NOMO-1 treated with DMSO at 0.1 percent for 48 hours (cell line): ENCODE measurements around the gene EEFSEC.
A peak's percentile ranks its signal among the peaks of the same experiment; 100 is the strongest.

Source experiments
- DNase-seq: peaks from one replicate; lab custom pipeline; 2025; ENCODE audit not compliant: unreplicated experiment; lab: John Stamatoyannopoulos, UW

EEFSEC gene

GRCh38 chr3:128347282-128347681 lies 194.0 kb downstream of the EEFSEC start:
- DNase-seq = no peak

GRCh38 chr3:128348075-128348474 lies 194.8 kb downstream of the EEFSEC start:
- no peak for DNase-seq

GRCh38 chr3:128348805-128349531 lies 195.7 kb downstream of the EEFSEC start:
- DNase-seq = peak; percentile 19

GRCh38 chr3:128349963-128350599 lies 196.8 kb downstream of the EEFSEC start:
- DNase-seq = no peak

- no peak for DNase-seq
Measured at GRCh38 chr3:128351546-128351945, 198.3 kb downstream of the EEFSEC start.

- no peak for DNase-seq
Measured at GRCh38 chr3:128352326-128352725, 199.0 kb downstream of the EEFSEC start.

- DNase-seq = no peak
Measured at GRCh38 chr3:128353361-128353965, 200.2 kb downstream of the EEFSEC start.

GRCh38 chr3:128353991-128354687 lies 200.9 kb downstream of the EEFSEC start:
- DNase-seq = no peak

- no peak for DNase-seq
Measured at GRCh38 chr3:128354788-128355542, 201.7 kb downstream of the EEFSEC start.

- no peak for DNase-seq
Measured at GRCh38 chr3:128355543-128355919, 202.2 kb downstream of the EEFSEC start.

GRCh38 chr3:128356822-128357221 lies 203.5 kb downstream of the EEFSEC start:
- DNase-seq = no peak

- no peak for DNase-seq
Measured at GRCh38 chr3:128357538-128357937, 204.3 kb downstream of the EEFSEC start.

- DNase-seq = no peak
Measured at GRCh38 chr3:128358156-128358895, 205.0 kb downstream of the EEFSEC start.

GRCh38 chr3:128359060-128359664 lies 205.9 kb downstream of the EEFSEC start:
- no peak for DNase-seq

GRCh38 chr3:128359846-128360642 lies 206.8 kb downstream of the EEFSEC start:
- DNase-seq = no peak

- DNase-seq = no peak
Measured at GRCh38 chr3:128360705-128361271, 207.5 kb downstream of the EEFSEC start.

- DNase-seq = no peak
Measured at GRCh38 chr3:128362026-128362965, 209.0 kb downstream of the EEFSEC start.

GRCh38 chr3:128364291-128364690 lies 211.0 kb downstream of the EEFSEC start:
- DNase-seq = no peak
